A673 (cell line): ENCODE data around the gene FOSL1.

Experiments used
- CTCF ChIP-seq: fragments of 300-800, 200-600 bp; sonication (generic); conservative IDR thresholded peaks from 2 replicates; pipeline ENCODE4 v1.5.1; 2017; ENCODE audit warnings: low read depth, mild to moderate bottlenecking, antibody characterized with exemption, low read length, moderate library complexity, mixed read lengths
- EZH2 ChIP-seq: fragments of 200-600 bp; sonication (generic); IDR thresholded peaks from 2 replicates; pipeline ENCODE4 v1.6.1; 2017; ENCODE audit warnings: borderline replicate concordance, low read depth, mild to moderate bottlenecking, mixed read lengths, antibody characterized with exemption, low read length; ENCODE audit not compliant: poor library complexity, severe bottlenecking

DNA sequence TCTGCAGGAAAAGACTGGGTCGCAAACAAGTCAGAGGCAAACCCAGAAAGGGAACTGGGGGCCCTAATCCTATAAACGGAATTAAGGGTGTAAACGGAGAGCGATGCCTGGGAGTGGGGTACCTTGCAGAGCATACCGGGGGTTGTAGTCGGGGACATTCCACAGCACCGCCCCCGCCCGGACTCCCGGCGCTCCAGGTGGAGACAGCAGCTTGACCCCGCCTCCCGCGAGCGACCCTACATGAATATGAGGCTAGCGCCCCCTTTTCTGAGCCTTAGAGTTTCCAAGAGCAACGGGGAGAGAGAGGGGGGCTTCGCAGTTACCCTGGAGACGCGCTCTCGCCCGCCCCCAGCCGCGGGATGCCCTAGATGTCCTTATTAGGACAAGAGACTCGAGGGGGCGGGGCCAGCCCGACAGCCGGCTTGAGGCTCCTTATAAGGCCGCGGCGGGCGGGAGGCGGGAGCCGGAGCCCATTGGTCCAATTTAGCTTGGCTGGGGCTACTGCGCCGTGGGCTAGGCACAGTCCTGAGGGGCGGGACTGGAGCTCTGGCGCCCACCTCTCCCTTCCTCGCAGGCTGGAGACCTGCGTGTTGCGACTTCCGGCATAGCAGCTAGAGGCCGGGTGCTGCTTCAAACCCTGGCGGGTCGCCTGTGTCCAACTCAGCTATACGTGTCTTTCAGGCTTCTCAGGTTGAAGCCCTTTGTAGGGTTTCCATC is 40.9 kb downstream of the FOSL1 start:
- TF ChIP-seq CTCF (peak; percentile 44; the same call in 1 of the 2 replicates), EZH2 (no peak)
